ENCODE results near the gene TSPAN1. TPM values are rescaled to one million over a fixed set of nuclear protein-coding genes. Genes with fewer than 3 reads are reported as not detected.

Gene TSPAN1
- total RNA-seq, 2 donors from 2014 or later: not detected

- H3K27ac ChIP-seq (ENCODE audit: low read depth, low read length): peak within 1 kb of the TSS; percentile 34
Observed at GRCh38 chr1:46197964-46198811, 23.3 kb downstream of the TSPAN1 start, which contains the start of gene POMGNT1. TSS of gene POMGNT1 (minus strand) at chr1:46198434. CDS start at chr1:46197821, 613 bp downstream.

GRCh38 chr1:46199233-46199749 lies 24.4 kb downstream of the TSPAN1 start:
- Mint-ChIP-seq H3K36me3 (ENCODE audit: low read depth) (peaks cover 9% of the 10 kb centered on the region), H3K27me3 (ENCODE audit: insufficient read depth) (no peaks in the 10 kb centered on the region), H3K27ac (no peak overlapping the region), H3K9me3 (no peaks in the 10 kb centered on the region), H3K4me1 (peaks cover 12% of the 10 kb centered on the region), H3K4me3 (peak overlapping the region; percentile 77)
- peak overlapping the region; percentile 92 for H3K4me3 ChIP-seq (ENCODE audit: low read length)
- DNase-seq: no peak
- no peak overlapping the region for H3K27ac ChIP-seq (ENCODE audit: low read depth, low read length)
- 92 to 95% methylated on average over 3 of the region's 3 CpGs for WGBS, 2 experiments (ENCODE audit: insufficient coverage in 1 of 2, insufficient read length in 1 of 2)
- no peaks in the 10 kb centered on the region for H3K4me1 ChIP-seq (ENCODE audit: control insufficient read depth, insufficient read depth, low read length)
- no peaks in the 10 kb centered on the region for H3K27me3 ChIP-seq (ENCODE audit: control insufficient read depth, insufficient read depth, low read length, poor library complexity, severe bottlenecking)
- TF ChIP-seq, protein P1, sequence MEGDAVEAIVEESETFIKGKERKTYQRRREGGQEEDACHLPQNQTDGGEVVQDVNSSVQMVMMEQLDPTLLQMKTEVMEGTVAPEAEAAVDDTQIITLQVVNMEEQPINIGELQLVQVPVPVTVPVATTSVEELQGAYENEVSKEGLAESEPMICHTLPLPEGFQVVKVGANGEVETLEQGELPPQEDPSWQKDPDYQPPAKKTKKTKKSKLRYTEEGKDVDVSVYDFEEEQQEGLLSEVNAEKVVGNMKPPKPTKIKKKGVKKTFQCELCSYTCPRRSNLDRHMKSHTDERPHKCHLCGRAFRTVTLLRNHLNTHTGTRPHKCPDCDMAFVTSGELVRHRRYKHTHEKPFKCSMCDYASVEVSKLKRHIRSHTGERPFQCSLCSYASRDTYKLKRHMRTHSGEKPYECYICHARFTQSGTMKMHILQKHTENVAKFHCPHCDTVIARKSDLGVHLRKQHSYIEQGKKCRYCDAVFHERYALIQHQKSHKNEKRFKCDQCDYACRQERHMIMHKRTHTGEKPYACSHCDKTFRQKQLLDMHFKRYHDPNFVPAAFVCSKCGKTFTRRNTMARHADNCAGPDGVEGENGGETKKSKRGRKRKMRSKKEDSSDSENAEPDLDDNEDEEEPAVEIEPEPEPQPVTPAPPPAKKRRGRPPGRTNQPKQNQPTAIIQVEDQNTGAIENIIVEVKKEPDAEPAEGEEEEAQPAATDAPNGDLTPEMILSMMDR (conservative IDR thresholded peaks at IDR 0.05): no peak
- H3K9me3 ChIP-seq (ENCODE audit: control insufficient read depth, low read length): no peaks in the 10 kb centered on the region
- no peak overlapping the region for H3K9ac ChIP-seq (ENCODE audit: extremely low read depth, low read length, poor library complexity, severe bottlenecking)
- peaks cover 17% of the 10 kb centered on the region for H3K36me3 ChIP-seq (ENCODE audit: control insufficient read depth, insufficient read depth, low read length)

More at GRCh38 chr1:46197964-46198811, 23.3 kb downstream of the TSPAN1 start, which contains the start of gene POMGNT1:
- WGBS, 2 experiments (ENCODE audit: insufficient coverage in 1 of 2, insufficient read length in 1 of 2): 2 to 5% methylated on average over 25 to 67 of the region's 67 CpGs
- peak within 1 kb of the TSS; percentile 69 for H3K9ac ChIP-seq (ENCODE audit: extremely low read depth, low read length, poor library complexity, severe bottlenecking)
- no peaks in the 10 kb centered on the region for H3K27me3 ChIP-seq (ENCODE audit: control insufficient read depth, insufficient read depth, low read length, poor library complexity, severe bottlenecking)
- H3K9me3 ChIP-seq (ENCODE audit: control insufficient read depth, low read length): no peaks in the 10 kb centered on the region
- H3K36me3 ChIP-seq (ENCODE audit: control insufficient read depth, insufficient read depth, low read length): peaks cover 23% of the 10 kb centered on the region
- H3K4me1 ChIP-seq (ENCODE audit: control insufficient read depth, insufficient read depth, low read length): no peaks in the 10 kb centered on the region
- Mint-ChIP-seq H3K4me3 (peak within 1 kb of the TSS; percentile 77), H3K36me3 (ENCODE audit: low read depth) (peaks cover 17% of the 10 kb centered on the region), H3K4me1 (peaks cover 7% of the 10 kb centered on the region), H3K9me3 (no peaks in the 10 kb centered on the region), H3K27ac (peak within 1 kb of the TSS; percentile 87), H3K27me3 (ENCODE audit: insufficient read depth) (no peaks in the 10 kb centered on the region)
- peak within 1 kb of the TSS; percentile 92 for H3K4me3 ChIP-seq (ENCODE audit: low read length)
- TF ChIP-seq, protein P1 (conservative IDR thresholded peaks at IDR 0.05): peak; percentile 30
- DNase-seq: peak; percentile 90

DNA sequence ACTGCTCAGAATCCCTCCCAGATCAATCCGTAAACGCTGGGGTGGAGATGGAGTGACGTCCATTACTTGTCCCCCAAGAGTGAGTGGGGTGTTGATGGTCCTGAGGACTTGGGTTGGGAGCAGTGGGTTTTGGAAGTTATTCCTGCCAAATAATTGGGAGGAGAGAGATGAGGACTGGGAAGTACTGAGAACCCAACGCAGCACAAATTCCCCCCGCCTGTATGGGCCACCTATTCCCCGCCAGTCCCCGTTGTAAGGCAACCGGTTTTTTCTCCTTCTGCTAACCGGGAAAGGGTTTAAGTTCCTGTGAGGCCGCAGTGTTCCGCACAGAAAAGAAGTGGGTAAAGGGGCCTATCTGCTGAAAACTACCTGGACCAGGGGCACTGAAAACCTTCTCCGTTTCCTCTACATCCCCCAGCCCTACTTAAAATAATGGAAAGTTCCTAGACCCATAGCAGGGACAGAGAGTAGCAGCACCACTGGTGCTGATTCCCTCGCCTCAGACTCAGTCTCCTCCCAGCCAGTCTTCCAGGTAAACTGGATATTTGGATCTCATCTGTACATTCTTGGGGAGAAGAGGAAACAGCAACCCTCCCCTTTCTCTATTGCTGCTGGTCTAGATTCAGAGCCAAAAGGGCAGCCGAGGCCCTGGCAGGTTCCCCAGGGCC lies 29.0 kb downstream of the TSPAN1 start:
- Mint-ChIP-seq H3K4me1 (peaks cover 11% of the 10 kb centered on the region), H3K27ac (no peak overlapping the region), H3K4me3 (peak overlapping the region; percentile 83), H3K36me3 (ENCODE audit: low read depth) (peaks cover 1% of the 10 kb centered on the region), H3K9me3 (no peaks in the 10 kb centered on the region), H3K27me3 (ENCODE audit: insufficient read depth) (no peaks in the 10 kb centered on the region)
- H3K36me3 ChIP-seq (ENCODE audit: control insufficient read depth, insufficient read depth, low read length): no peaks in the 10 kb centered on the region
- no peaks in the 10 kb centered on the region for H3K9me3 ChIP-seq (ENCODE audit: control insufficient read depth, low read length)
- no peaks in the 10 kb centered on the region for H3K4me1 ChIP-seq (ENCODE audit: control insufficient read depth, insufficient read depth, low read length)
- no peaks in the 10 kb centered on the region for H3K27me3 ChIP-seq (ENCODE audit: control insufficient read depth, insufficient read depth, low read length, poor library complexity, severe bottlenecking)
- no peak overlapping the region for H3K27ac ChIP-seq (ENCODE audit: low read depth, low read length)
- 17 to 24% methylated on average over 5 to 14 of the region's 14 CpGs for WGBS, 2 experiments (ENCODE audit: insufficient coverage in 1 of 2, insufficient read length in 1 of 2)
- TF ChIP-seq, protein P1 (conservative IDR thresholded peaks at IDR 0.05): no peak
- peak; percentile 64 for DNase-seq
- peak overlapping the region; percentile 90 for H3K4me3 ChIP-seq (ENCODE audit: low read length)
- H3K9ac ChIP-seq (ENCODE audit: extremely low read depth, low read length, poor library complexity, severe bottlenecking): peak overlapping the region; percentile 52

All from endodermal cell (in vitro differentiated cells).